GM12874 (cell line): Measurements from ENCODE around the gene NLK.

Source experiments
- CTCF ChIP-seq: IDR thresholded peaks from 2 replicates; pipeline ENCODE4 v1.5.1; 2011; ENCODE audit warnings: low read depth, mild to moderate bottlenecking, control low read depth, low read length, moderate library complexity; ENCODE audit not compliant: insufficient read depth

NLK gene

DNA sequence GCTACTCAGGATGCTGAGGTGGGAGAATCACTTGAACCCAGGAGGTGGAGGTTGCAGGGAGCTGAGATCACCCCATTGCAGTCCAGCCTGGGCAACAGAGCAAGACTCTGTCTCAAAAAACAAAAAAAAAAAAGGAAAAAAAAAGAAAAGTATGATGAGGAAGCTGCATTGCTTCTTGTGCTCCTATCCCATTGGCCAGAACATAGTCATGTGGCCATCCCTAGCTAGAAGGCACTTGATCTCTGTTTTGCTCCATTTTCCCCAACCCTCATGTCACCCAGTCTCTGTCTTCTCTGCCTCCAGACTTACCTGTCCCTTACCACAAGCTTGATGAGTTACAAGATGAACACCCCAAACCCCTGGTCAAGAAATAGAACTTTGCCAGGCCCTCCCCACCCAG is 163.8 kb downstream of the NLK start:
- TF ChIP-seq CTCF, result no peak

GRCh38 chr17:28211811-28212210 is 169.3 kb downstream of the NLK start:
- no peak for TF ChIP-seq CTCF

DNA sequence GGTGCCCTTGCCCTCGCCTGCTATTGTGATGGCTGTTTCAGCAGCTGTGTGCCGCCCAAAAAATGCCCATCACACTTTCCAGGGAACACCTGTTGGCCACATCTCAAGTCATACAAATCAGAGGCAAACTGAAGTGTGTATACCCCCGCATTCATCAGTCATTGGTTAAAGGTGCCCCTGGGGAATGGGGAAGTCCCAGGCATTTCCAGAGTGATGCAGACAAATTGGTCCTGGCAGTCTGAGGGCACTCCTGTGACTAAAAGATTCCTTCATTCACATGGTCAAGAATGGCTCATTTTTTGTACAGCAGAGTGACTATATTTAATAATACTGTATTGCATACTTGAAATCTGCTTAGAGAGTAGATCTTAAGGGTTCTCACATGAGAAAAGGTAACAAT is 173.6 kb downstream of the NLK start:
- no peak for TF ChIP-seq CTCF

DNA sequence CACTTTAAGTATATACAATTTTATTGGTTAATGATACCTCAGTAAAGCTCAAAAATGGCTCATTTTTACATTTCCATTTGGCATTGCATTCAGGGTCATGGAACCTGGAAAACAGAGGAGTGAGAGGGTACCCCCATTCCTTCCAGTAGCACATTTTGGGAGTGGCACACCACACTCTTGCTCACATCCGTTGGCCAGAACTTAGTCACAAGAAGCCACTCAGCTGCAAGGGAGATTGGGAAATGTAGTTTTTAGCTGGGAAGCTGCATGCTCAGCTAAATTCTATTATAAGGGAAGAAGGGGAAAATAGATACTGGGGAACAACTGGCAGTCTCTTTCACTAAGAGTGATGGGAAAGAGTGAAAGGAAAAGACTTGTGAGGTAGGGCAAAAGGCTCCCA is 174.1 kb downstream of the NLK start:
- TF ChIP-seq CTCF, result no peak

DNA sequence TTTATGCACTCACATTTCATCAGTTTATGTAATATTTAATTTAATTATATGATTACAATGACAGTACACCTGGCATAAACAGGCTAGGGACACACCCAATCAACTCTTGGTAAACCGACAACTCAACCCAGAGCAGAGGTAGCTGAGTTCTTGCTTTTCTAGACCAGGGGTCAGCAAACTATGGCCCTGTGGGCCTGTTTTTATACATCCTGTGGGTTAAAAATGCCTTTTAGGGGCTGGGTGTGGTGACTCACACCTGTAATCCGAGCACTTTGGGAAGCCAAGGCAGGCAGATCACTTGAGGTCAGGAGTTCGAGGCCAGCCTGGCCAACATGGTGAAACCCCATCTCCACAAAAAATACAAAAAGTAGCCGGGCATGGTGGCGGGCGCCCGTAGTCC is 177.3 kb downstream of the NLK start:
- no peak for TF ChIP-seq CTCF

GRCh38 chr17:28221751-28222414 is 179.4 kb downstream of the NLK start:
- no peak for TF ChIP-seq CTCF

- TF ChIP-seq CTCF, result no peak
Observed at GRCh38 chr17:28225271-28225670, 182.8 kb downstream of the NLK start.
